ENCODE data around the gene ARID5B. TPM values are rescaled to one million over a fixed set of nuclear protein-coding genes. Genes with fewer than 3 reads are reported as not detected.

The ARID5B gene
- total and polyA plus RNA-seq, 2 experiments from 2014 or later, result 53.2 to 55.0 TPM

DNA sequence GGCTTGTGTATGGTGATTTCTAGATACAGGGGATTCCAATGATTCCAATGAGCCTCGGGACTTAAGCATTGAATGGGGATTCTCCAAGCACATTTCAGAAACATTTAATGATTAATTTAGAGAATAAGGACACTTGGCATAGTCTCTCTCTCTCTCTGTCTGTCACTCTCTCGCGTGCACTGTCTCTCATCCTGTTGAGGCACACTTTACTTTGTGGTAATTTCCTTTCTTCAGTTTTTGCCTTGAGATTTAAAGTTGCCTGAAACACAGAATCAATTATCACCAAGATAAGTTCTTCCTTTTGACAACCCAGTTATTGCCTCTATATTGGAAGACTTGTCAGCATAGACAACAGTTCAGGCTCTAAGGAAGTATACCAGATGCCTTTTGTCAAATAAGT, 131.6 kb downstream of the ARID5B start:
- H3K4me1 ChIP-seq (ENCODE audit: insufficient read depth), result peaks cover 23% of the 10 kb centered on the region
- H4K20me1 ChIP-seq (ENCODE audit: insufficient read depth, poor library complexity, severe bottlenecking), result no peaks in the 10 kb centered on the region
- H3K27ac ChIP-seq, result no peak overlapping the region
- no peak for DNase-seq (ENCODE audit: low spot score)
- H3K27me3 ChIP-seq, result no peaks in the 10 kb centered on the region
- no peaks in the 10 kb centered on the region for H3K9me3 ChIP-seq (ENCODE audit: low read depth)
- H2AFZ ChIP-seq, result no peak overlapping the region
- no peak for TF ChIP-seq EZH2 (IDR thresholded peaks at IDR 0.05; ENCODE audit: borderline replicate concordance)
- TF ChIP-seq CTCF (IDR thresholded peaks at IDR 0.05; ENCODE audit: poor library complexity), result no peak
- TF ChIP-seq EZH2phosphoT487 (IDR thresholded peaks at IDR 0.05; ENCODE audit: low read depth, severe bottlenecking, unreplicated experiment), result no peak
- no peak overlapping the region for H3K4me3 ChIP-seq
- whole genome bisulfite sequencing (ENCODE audit: low lambda C conversion rate, missing lambda C conversion rate), result 85% methylated on average over 3 of the region's 3 CpGs
- peaks cover 85% of the 10 kb centered on the region for H3K79me2 ChIP-seq
- no peaks in the 10 kb centered on the region for H3K9me2 ChIP-seq (replicated peaks; ENCODE audit: insufficient read depth)
- H3K36me3 ChIP-seq (replicated peaks; ENCODE audit: insufficient read depth, low read depth), result no peaks in the 10 kb centered on the region
- H3K4me2 ChIP-seq, result no peak overlapping the region

- DNase-seq (ENCODE audit: low spot score), result no peak
- Histone ChIP-seq H3K79me2 (peaks cover 83% of the 10 kb centered on the region), H4K20me1 (ENCODE audit: insufficient read depth, poor library complexity, severe bottlenecking) (no peaks in the 10 kb centered on the region), H3K9me2 (replicated peaks; ENCODE audit: insufficient read depth) (no peaks in the 10 kb centered on the region), H3K4me1 (ENCODE audit: insufficient read depth) (peaks cover 32% of the 10 kb centered on the region), H3K27ac (no peak overlapping the region), H3K27me3 (no peaks in the 10 kb centered on the region), H3K9me3 (ENCODE audit: low read depth) (no peaks in the 10 kb centered on the region), H3K4me3 (no peak overlapping the region), H3K36me3 (replicated peaks; ENCODE audit: insufficient read depth, low read depth) (no peaks in the 10 kb centered on the region), H2AFZ (no peak overlapping the region), H3K4me2 (no peak overlapping the region)
- TF ChIP-seq EZH2 (IDR thresholded peaks at IDR 0.05; ENCODE audit: borderline replicate concordance) (no peak), EZH2phosphoT487 (IDR thresholded peaks at IDR 0.05; ENCODE audit: low read depth, severe bottlenecking, unreplicated experiment) (no peak), CTCF (IDR thresholded peaks at IDR 0.05; ENCODE audit: poor library complexity) (no peak)
- WGBS (ENCODE audit: low lambda C conversion rate, missing lambda C conversion rate), result 79% methylated on average over 7 of the region's 7 CpGs
These were observed 132.7 kb downstream of the ARID5B start for GRCh38 chr10:62034096-62034640.

DNA sequence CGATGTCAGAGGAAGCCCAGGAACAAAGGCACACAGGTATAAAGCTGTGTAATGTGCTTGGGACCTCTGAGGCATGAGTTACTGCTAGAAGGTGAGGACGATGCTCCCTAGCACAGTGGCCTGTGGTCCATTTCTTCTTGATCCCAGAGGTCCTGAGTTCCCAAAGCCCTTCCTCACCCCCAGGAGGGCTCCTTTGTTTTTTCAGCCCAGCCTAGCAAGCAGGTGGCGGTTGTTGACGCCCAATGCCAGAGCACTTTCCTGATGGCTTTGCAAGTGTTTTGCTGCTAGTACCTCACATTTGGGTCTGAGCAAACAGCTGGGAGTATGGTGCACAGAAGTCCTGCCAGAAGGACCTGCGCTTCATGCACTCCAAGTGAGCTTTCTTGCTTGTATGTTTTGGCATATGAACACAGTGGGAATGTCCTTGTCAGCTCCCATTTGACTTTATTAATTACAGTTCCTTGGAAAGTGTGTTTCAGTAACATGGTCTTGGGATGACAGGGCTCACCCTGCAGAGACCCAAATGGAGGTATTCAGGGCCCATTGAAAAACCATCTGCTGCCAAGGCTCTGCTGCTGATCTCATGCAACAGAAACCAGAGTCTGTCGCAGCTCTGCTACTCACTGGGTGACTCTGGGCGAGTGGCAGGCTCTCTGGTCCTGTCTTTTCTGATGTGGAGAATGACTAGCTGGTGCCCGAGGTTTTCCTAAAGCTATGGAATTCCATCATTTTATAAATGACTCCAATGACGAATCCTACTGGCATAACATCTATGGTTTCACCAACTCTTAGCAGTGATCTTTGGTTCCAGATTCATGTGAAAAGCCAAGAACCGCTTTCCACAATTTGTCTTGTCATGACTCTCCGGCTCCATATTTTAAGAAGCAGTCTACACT, 134.9 kb downstream of the ARID5B start:
- Histone ChIP-seq H3K27me3 (no peaks in the 10 kb centered on the region), H3K4me3 (no peak overlapping the region), H3K4me2 (peak overlapping the region; percentile 65), H3K79me2 (peaks cover 83% of the 10 kb centered on the region), H3K4me1 (ENCODE audit: insufficient read depth) (peaks cover 54% of the 10 kb centered on the region), H3K27ac (peak overlapping the region; percentile 88), H3K36me3 (replicated peaks; ENCODE audit: insufficient read depth, low read depth) (no peaks in the 10 kb centered on the region), H4K20me1 (ENCODE audit: insufficient read depth, poor library complexity, severe bottlenecking) (no peaks in the 10 kb centered on the region), H2AFZ (no peak overlapping the region), H3K9me3 (ENCODE audit: low read depth) (no peaks in the 10 kb centered on the region), H3K9me2 (replicated peaks; ENCODE audit: insufficient read depth) (no peaks in the 10 kb centered on the region)
- TF ChIP-seq EZH2phosphoT487 (IDR thresholded peaks at IDR 0.05; ENCODE audit: low read depth, severe bottlenecking, unreplicated experiment) (no peak), CTCF (IDR thresholded peaks at IDR 0.05; ENCODE audit: poor library complexity) (no peak)
- 90% methylated on average over 11 of the region's 11 CpGs for WGBS (ENCODE audit: low lambda C conversion rate, missing lambda C conversion rate)
- DNase-seq (ENCODE audit: low spot score), result no peak
